HG02763 (cell line): ENCODE results near the gene FAM72D.
"Not testable (repeated sequence)": the region's sequence is repeated elsewhere in the genome, so short reads cannot be mapped to it uniquely, and the experiment has no call there.

Experiments
- ATAC-seq: cut with Tn5 transposase; IDR thresholded peaks from one replicate; pipeline ENCODE4 v1.9.1; 2021; ENCODE audit warnings: mild to moderate bottlenecking, moderate library complexity; ENCODE audit not compliant: unreplicated experiment

Gene FAM72D

DNA sequence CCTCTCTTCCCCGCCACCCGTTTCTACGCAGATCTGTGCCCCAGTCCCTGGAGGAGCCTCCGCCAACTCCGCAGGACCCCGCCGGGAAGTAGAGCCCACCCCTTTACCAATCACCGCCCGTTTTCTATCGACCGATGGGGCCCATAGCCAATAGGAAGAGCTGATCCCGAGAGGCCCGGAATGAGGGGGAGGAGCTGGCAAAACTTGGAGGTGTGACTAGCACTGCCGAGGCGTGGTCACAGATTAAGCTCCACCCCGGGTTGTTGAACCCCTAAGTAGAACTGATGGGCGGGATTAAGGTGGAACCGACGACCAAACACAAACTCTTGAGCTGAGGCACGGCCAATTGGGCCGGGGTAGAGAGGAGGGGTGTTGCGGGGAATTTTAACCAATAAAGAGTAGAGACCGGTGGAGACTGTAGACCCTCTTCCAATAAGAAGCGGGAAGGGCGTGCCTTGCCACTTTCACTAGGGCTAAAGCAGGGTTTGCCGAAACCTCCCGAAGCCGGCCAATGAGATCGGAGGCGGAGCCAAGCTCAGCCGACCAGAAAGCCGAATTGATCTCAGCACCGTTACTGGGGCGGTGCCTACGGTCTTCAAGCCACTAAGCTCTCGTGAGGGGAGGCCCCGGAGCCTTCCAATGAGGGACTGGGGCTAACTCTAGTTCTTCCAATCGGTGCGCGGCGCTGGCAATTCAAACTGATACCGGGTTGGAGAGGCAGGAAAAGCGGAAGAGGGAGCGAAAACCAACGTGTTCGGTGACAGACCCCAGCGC, at the start of gene FAM72D, which contains the start of gene SRGAP2B:
FAM72D (plus strand) TSS at position 691 of the 774 bp plus-strand sequence. CDS start 874 bp downstream, outside the sequence.
SRGAP2B (minus strand) TSS at position 45 of the 774 bp plus-strand sequence. CDS start 2,427 bp downstream, outside the sequence.
- ATAC-seq = peak; percentile 86

- ATAC-seq = peak; percentile 55
These were observed 48.2 kb upstream of the FAM72D start for GRCh38 chr1:145047553-145047952.

DNA sequence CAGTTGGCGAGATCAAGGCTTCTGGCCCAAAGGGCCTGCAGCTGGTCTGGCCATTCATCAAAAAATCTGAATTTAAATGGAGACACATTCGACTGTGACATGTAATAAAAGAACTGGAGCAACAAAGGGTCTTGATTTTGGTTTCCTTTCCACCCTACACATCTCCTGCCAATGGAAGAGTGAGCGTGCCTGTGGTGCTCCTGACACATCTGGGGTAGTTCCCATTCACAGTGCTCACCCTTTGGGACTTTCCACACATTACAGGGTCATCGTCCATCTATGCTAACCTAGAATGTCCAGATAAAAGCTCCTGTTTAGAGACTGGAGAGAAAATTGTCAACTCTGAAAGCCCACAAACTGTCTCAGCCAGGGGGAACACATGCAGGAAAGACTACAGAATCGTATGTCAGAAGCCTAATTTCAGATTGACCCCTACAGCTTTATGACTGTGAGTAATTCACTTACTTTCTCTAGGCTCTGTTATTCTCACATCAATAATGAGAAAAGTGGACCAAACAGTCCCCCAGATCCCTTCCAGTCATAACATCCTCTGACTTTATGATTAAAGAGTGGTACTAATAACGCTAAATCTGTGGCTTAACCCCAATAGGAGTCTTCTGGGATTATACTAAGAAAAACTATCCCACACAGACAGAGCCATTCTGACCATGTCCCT, 47.5 kb upstream of the FAM72D start:
- ATAC-seq = not testable (repeated sequence)

DNA sequence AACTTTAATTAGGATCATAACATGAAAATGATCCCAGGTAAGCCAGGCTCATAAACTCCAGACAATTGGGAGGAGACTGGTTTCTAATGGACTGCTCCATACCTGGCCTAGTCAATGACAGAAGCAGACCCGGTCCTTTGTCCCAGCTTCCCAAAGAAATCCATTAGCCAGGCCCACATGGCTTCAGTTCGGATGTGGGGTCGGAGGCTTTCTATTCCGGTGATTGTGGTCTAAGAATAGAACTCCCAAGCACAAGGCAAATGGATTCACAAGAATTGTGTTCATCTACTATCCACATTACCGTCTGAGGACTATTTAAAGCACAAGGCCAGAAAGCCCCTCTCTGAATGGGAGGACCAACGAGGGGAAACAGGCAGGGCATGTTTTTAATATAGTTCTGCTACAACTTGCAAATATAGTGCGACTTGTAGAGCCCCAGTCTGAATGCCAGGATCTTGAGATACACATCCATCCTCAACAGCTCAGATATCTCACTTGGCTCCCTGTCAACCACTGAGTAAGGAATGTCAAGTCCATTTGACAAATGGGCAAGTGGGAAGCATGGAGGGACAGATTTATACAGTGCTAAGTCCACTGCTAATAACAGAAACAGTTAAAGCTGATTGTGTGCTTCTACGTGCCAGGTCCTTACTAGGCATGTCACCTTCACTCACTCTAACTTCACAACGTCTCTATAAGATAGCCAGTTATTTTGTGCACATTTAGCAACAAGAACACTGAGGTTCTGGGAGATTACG, 43.6 kb upstream of the FAM72D start:
- ATAC-seq = not testable (repeated sequence)

- ATAC-seq = not testable (repeated sequence)
These were observed 42.3 kb upstream of the FAM72D start for GRCh38 chr1:145053428-145053827.

DNA sequence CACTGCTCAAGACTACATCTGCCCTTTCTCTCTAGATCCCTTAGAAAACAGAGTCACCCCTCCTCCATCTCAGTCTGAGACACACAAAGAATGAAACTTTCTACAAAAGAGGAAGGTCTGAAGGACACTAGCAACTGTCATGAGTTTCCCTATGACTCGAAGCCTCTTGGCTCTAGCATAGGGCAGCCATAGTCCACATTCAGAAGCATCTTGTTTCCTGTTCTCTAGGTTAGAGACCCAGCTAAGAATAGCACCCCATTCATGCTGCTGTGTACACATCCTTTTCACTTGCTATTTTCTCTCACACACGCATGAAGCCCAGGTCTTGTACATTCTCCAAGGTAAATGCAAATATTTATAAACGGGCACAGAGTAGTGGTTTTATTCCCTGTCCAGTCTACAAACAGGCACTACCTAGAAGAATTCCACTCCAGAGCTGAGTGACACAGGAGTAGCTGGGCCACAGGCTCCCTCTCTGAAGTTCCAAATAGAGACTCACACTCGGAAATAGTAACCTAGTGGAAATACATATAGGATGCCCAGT, 40.5 kb upstream of the FAM72D start:
- ATAC-seq = peak; percentile 99

GRCh38 chr1:145058184-145058583, 37.6 kb upstream of the FAM72D start:
- ATAC-seq = peak; percentile 38

- ATAC-seq = not testable (repeated sequence)
These were observed 32.5 kb upstream of the FAM72D start for GRCh38 chr1:145063285-145063684.

DNA sequence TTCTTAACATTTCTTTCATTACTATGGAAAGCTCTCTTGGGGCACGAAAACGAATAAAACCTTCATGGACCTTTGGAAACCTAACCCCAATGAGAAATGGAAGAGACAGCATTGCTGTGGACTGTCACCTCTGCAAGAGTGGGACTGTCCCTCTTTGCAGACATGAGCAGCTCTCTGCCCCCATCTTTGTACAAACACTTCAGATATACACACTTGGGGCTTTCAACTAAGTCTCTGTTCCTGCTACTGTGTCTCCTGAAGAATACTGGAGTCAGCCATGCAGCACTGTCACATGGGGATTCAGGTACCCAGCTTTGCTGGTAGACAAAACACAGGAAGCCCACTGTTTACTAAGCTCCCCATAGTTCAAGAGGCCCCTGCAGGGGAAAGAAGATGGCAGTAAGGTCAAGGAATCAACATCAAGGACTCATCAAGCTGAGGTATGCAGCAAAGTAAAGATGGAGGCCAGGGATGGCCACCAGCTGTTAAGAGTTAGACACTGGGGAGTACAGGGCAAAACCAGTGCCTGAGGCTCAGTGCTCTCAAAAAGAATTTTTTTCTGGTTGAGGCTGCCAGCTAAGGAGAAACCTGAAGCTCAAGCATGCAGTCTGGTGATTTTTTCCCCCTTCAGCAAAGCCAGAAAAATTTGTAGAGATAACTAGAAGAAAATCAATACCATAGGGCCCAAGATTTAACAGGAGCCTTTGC, 31.7 kb upstream of the FAM72D start:
- not testable (repeated sequence) for ATAC-seq

- peak; percentile 64 for ATAC-seq
These were observed 30.5 kb upstream of the FAM72D start for GRCh38 chr1:145065194-145065826.

- ATAC-seq = not testable (repeated sequence)
These were observed 29.3 kb upstream of the FAM72D start for GRCh38 chr1:145066486-145066885.

DNA sequence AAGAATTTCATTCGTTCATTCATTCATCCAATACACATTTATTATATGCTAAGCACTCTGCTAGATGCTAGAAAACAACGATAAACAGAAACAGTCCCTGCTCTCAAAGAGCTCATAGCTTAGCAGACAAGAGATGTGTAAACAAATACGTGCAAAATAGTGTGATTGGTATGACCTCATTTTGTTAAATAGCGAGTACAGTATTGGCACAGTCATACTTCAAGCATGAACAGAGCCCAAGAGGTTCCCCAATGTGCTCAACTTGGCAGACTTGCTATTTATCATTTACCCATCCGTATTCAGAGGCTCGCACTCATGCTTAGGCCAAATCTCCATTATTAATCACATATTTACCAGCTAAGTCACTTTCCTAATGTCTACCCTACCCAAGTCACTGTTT, 24.2 kb upstream of the FAM72D start:
- not testable (repeated sequence) for ATAC-seq

DNA sequence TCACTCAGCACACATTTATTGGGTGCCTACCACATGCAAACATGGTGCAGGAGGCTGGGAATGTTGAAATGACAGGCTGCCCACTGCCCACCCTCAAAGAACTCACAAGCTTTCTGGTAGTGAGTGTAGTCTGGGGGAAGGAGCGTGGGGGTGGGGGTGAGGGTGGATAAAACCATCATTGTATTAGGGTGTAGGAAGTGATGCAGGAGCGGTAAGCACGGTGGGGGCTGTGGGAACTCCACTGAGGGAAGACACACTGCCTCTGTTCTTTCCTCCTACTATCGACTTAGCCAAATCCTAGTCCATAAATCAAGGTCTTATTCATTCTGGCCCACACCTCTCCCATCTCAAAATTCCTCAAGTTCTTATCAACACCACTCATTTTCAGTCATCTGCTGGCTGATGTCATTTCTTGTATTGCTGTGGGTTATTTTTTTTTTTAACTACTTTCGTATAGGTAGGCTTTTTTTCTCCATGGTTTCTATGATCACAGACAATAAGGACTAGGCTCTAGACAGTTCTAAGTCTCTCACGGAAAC, 21.7 kb upstream of the FAM72D start:
- not testable (repeated sequence) for ATAC-seq

- ATAC-seq = not testable (repeated sequence)
These were observed 18.9 kb upstream of the FAM72D start for GRCh38 chr1:145076877-145077276.

GRCh38 chr1:145077872-145078786, 17.6 kb upstream of the FAM72D start:
- ATAC-seq = not testable (repeated sequence)

DNA sequence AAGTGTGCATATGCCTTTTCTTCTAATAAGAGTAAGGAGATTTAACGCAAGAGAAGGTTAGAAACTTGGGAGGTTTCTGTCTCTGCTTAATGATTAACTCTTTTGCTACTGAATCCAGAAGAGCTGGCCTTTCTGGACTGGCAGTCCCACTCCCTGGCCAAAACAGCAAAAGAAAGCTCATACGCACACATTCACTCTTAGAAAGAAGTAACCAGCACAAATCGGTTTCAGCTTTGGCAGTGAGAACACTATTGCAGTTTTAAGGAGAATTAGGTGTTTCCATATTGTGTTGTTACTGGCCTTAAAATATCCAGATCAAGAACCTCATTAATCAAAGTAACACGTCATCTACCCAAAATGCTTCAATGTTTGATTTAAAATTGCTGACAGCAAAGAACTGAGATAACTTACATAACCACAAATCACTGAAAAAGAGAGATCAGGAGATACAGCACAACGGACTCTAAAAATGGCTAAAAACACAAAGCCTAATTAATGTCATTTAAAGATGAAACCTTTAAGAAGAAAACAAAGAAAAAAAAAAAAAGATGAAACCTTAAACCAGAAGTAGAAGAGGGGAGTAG, 16.9 kb upstream of the FAM72D start:
- ATAC-seq = not testable (repeated sequence)

GRCh38 chr1:145079737-145080136, 16.0 kb upstream of the FAM72D start:
- ATAC-seq = not testable (repeated sequence)

GRCh38 chr1:145080193-145080592, 15.6 kb upstream of the FAM72D start:
- not testable (repeated sequence) for ATAC-seq
